ENCODE data around the gene IGSF9B.
"Not testable (repeated sequence)": the region's sequence is repeated elsewhere in the genome, so short reads cannot be mapped to it uniquely, and the experiment has no call there.

IGSF9B gene, protein sequence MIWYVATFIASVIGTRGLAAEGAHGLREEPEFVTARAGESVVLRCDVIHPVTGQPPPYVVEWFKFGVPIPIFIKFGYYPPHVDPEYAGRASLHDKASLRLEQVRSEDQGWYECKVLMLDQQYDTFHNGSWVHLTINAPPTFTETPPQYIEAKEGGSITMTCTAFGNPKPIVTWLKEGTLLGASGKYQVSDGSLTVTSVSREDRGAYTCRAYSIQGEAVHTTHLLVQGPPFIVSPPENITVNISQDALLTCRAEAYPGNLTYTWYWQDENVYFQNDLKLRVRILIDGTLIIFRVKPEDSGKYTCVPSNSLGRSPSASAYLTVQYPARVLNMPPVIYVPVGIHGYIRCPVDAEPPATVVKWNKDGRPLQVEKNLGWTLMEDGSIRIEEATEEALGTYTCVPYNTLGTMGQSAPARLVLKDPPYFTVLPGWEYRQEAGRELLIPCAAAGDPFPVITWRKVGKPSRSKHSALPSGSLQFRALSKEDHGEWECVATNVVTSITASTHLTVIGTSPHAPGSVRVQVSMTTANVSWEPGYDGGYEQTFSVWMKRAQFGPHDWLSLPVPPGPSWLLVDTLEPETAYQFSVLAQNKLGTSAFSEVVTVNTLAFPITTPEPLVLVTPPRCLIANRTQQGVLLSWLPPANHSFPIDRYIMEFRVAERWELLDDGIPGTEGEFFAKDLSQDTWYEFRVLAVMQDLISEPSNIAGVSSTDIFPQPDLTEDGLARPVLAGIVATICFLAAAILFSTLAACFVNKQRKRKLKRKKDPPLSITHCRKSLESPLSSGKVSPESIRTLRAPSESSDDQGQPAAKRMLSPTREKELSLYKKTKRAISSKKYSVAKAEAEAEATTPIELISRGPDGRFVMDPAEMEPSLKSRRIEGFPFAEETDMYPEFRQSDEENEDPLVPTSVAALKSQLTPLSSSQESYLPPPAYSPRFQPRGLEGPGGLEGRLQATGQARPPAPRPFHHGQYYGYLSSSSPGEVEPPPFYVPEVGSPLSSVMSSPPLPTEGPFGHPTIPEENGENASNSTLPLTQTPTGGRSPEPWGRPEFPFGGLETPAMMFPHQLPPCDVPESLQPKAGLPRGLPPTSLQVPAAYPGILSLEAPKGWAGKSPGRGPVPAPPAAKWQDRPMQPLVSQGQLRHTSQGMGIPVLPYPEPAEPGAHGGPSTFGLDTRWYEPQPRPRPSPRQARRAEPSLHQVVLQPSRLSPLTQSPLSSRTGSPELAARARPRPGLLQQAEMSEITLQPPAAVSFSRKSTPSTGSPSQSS (N-terminal part only)
- long read RNA-seq, donor 1, partial matches to known transcripts = 0 of 3 reads
- long read RNA-seq, donor 1, other reads (novel, unspliced or antisense) = 0 of 3 reads
- long read RNA-seq, donor 2 = 0 reads
- long read RNA-seq, donor 3, partial matches to known transcripts = 0 of 1 reads
- long read RNA-seq, donor 3, other reads (novel, unspliced or antisense) = 0 of 1 reads
- long read RNA-seq, donor 4 = 0 reads
- long read RNA-seq, donor 5, partial matches to known transcripts = 0 of 1 reads
- long read RNA-seq, donor 5, other reads (novel, unspliced or antisense) = 0 of 1 reads
- long read RNA-seq, donor 6 = 0 reads
- long read RNA-seq, donor 7 = 0 reads
- long read RNA-seq, donor 8 = 0 reads

DNA sequence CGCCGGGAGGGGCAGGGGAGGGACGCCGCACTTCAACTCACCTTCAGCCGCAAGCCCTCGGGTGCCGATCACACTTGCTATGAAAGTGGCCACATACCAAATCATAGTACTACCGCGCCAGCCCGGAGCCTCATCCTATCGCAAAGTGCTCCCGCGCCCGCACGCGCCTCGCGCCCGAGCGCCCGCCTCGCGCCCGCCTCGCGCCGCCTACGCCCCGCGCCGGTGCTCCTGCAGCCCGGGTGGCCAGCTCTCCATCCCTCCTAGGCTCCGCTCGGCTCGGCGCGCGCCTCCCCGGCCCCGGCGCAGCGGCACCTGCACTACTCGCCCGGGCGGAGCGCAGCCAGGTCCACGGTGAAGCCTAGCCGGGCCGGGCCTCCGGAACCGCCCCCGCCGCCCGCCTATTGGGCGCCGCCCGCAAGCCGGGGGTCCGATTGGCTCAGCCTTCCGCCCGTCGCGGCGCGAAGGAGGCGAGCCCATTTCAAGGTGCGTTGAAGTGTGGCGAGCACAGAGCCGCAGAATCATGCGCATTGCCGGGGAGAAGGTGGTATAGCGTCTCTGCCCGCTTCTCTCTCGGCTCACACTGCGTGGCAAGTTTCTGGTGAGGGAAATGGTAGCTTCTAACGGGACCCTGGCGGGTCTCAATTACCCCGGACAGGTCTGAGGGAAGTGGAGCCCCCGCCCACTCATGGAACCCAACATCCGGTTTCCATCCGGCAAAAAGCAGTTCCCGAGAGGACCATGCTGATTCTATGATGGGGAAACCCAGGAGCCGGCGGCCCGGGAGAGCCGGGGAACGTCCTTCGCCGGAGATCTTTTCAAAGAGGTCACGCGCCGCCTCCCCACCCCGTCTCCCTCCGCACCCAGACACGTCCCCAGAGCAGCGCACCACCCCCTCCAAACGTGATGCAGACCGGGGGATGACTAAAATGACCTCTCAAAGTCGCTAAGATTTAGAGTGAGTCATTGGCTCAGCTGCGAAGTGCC is at the start of gene IGSF9B:
IGSF9B (minus strand) TSS at position 319 of the 984 bp plus-strand sequence; CDS start at position 105, 214 bp downstream.
- peak; percentile 94 for DNase-seq

DNA sequence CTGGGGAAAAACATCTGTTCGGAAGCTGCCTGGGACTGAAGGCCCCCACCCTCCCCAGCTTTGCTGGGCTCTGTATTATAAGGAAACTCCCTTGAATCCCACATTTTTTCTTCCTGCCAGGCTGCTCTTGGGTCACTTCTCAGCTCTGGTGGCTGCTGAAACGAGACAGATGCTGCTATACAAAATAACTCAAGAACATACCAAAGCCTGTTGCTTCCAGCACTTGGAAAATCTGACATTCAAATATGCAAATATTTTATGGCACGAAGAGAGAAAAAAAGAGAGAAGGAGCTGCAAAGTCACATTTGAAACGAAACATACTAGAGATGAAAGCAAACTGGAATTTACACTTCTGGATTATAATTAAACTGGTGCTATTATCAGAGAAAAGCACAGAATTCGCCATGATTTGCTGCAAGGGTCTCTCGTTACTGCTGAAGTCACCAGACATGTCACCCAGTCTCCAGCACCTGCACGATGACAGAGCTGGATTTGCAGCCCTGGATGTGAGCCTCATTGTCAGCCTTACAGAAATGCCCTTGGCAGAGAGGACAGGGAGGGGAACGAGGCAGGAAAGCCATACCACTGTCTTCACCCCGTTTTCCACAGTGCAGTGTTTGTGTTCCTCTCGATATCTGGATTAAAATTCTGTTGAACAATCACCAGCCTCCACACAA is 47.9 kb upstream of the IGSF9B start:
- no peak for DNase-seq

DNA sequence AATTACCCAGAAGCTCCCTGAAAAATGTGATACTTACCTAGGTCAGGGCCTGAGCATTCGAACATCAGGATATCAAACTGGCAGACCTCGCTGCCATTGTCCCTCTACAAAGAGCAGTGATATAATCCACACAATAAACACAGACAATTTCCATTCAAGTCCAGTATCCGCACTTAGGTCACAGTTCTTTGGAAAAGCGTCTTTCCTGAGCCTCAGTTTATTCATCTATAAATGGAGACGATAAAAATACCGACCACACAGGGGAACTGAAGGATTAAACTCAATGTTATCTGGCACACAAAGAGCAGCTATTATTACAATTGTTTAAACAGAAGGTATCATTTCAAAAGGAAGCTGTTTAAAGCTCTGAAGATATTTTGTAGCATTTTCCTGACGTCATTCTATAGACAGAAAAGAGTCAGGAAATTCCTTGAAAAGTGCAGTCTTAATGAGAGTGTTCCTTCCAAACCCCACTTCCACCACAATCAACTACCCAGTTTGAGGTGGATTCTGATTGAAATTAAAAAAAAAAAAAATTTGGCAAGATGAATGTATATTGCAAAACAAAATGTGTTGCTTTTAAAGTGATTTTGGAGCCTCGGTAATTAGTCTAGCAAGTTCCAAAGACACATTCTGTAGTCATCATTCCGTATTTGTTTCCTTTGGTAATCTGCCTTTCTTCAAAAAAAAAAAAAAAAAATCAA is 47.2 kb upstream of the IGSF9B start:
- DNase-seq = no peak

DNA sequence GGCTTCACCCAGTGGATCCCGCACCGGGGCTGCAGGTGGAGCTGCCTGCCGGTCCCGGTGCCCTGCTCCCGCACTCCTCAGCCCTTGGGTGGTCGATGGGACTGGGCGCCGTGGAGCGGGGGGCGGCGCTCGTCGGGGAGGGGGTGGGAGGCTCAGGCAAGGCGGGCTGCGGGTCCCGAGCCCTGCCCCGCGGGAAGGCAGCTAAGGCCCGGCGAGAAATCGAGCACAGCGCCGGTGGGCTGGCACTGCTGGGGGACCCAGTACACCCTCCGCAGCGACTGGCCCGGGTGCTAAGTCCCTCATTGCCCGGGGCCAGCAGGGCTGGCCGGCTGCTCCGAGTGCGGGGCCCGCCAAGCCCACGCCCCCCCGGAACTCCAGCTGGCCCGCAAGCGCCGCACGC is 46.1 kb upstream of the IGSF9B start:
- not testable (repeated sequence) for DNase-seq

DNA sequence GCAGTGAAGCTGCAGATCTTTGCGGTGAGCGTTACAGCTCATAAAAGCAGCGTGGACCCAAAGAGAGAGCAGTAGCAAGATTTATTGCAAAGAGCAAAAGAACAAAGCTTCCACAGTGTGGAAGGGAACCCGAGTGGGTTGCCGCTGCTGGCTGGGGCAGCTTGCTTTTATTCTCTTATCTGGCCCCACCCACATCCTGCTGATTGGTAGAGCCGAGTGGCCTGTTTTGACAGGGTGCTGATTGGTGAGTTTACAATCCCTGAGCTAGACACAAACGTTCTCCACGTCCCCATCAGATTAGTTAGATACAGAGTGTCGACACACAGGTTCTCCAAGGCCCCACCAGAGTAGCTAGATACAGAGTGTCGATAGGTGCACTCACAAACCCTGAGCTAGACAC is 45.6 kb upstream of the IGSF9B start:
- DNase-seq = not testable (repeated sequence)

DNA sequence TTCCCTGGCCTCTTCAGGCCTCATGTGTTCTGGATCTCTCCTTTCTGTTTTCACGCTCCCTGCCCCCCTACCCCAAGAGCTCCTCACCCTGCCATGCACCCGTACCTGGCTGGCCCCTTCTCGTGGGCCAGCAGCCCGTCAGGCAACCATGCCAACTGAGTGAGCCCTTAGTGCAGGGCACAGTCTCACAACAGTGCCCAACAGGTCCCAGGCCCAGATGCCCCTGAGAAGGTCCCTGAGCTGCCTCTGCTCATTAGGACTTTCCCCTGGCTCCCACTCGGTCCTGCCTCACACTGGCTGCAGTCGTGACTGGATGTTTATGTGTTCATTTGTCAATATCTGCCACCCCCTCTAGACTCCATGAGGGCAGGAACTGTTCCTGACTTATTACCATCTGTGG is 44.8 kb upstream of the IGSF9B start:
- no peak for DNase-seq

DNA sequence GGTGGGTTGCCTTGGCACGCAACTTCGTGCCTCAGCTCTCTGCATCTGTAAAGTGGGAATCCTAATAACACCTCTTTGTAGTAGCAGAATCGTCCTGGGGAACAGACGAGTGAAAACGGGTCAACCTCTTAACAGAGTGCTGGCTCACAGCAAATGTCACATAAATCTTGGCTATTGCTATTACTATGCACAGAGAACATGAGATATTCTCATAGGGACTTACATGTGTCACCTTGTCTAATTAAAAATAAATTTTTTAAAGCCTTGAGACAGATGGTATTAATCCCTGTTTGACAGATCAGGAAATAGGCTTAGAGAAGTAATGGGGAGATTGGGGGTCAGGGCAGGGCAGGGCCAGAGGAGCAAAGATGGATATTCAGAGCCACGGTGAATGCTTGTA is 44.3 kb upstream of the IGSF9B start:
- no peak for DNase-seq

DNA sequence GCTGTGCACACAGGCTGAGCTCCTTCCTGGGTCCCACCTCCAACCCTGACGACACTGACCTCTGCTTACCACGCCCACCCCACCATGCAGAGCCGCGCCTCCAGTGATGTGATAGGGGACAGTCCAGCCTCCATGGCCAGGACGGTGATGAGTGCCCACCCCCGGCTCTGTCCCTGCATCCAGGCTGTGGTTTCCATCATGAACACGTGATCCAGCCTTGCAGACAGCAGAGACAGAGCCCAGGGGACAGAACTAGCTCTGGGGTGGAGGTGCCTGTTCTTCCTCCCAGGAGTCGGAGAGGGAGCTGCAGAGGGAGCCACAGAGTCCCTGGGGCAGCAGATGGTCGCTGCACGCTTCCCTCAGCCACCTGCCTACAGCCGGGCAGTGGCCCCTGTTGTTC is 42.6 kb upstream of the IGSF9B start:
- no peak for DNase-seq

DNA sequence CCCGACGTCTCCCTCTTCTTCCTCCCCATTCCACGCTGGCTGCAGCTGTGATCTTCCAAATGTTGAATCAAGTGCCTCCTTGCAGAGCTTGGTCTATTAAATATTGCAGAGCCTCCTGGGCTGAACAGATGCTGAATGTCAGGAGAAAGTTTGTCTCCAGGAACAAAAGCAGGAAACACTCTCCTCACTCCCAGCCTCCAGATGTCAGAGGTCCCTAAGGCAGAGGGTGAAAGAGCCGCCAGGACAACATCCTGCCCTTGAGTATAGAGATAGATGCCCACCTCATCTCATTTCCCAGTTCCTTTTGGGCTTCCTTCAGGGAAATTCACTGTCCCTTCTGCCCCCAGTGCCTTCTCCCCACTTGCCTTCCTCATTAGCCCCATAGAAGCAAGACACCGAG is 40.8 kb upstream of the IGSF9B start:
- no peak for DNase-seq

DNA sequence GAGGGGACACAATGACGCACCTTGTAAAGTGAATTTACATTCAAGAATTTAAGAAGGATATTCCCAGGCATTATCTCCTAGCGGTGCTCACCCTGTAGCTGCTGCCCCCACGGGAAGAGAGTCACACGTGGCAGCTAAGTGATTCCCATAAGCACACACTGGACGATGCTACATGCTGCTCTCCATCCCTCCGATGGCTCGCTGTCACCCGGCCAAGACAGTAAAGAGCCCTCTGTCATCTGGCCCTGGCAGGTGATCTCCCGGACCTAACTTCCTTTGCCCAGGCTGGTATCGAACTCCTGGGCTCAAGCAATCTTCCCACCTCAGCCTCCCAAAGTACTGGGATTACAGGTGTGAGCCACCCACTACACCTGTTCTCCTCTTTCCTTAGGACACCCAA is 39.9 kb upstream of the IGSF9B start:
- DNase-seq = no peak

DNA sequence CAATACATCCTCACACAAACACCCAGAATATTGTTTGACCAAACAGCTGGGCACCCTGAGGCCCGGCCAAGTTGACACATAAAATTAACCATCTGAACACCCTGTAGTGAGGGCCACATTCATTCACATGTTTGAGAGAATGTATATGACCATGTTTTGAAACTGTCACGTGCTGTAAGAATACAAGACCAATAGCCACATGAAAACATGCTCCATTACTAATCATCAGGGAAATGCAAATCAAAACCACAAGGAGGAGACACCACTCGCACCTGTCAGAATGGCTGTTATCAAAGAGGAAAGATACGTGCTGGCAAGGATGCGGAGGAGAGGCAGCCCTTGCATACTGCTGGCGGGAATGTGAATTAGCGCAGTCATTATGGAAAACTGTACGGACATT is 38.3 kb upstream of the IGSF9B start:
- DNase-seq = no peak

DNA sequence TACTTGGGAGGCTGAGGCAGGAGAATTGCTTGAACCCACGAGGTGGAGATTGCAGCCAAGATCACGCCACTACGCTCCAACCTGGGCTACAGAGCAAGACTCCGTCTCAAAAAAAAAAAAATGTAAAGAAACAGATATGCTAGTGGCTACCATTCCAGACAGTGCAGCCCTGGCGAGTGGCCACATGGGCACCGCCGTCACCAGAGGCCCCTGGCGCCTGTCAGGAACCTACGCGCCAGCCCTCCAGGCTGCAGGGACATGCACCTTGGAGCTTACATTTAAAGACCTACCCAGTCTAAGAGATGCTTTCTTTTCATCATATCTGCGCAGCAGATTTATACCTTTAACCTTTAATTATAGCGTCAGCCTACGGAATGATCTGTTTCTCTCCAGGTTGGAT is 37.2 kb upstream of the IGSF9B start:
- no peak for DNase-seq

DNA sequence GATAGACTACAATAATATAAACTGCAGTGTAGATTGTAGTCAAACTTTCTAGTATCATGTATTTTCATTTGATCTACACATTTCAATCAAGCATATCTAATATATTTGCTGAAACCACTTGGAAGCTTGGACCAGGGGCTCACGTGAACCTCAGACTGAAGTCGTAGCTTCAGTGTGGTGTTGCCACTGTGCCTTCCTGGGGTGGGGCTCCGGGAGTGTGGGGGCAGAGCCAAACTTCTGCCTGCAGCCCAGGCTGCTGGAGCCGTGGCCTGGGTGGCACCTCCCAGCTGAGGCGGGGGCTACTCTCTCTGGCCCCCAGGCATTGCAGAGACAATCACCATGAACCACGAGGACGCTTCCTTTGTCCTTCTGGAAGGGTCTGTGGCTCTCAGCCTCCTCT is 36.3 kb upstream of the IGSF9B start:
- DNase-seq = no peak

DNA sequence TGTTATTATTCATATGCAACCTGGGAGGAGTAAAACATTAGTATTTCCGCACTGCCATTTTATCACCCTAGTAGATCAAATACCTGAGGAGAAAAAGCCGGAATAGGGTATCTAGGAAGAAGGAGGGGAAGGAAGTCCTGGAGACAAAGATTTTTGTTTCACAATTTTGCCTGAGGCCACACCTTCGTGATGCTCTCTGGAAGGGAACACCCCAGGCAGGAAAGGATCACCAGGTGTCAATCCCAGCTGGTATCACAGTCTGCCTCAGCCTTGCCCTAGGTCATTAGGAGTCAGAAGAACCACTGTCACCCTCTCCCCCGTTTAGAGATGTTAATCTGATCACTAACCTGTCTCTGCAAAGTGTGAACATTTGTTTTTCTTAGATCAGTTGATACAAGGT is 35.4 kb upstream of the IGSF9B start:
- DNase-seq = no peak

DNA sequence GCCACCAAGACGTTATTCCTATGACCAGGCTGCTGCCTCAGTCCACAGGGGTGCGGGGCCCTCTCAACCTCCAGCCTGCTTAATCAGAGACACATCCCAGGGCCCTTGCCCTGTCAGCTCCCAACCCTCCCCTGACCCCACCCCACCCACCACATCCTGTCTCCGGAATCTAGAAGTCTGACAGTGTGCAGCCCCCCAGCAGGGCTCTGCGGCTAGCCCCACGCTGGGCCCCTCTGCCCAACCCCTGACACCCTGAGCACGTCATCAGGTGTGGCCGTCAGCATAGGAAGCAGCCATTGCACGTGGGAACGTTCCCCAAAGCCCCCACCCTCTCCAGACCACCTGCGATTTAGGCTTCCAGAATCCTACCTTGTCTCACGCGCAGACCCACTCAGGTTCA is 34.3 kb upstream of the IGSF9B start:
- DNase-seq = no peak

DNA sequence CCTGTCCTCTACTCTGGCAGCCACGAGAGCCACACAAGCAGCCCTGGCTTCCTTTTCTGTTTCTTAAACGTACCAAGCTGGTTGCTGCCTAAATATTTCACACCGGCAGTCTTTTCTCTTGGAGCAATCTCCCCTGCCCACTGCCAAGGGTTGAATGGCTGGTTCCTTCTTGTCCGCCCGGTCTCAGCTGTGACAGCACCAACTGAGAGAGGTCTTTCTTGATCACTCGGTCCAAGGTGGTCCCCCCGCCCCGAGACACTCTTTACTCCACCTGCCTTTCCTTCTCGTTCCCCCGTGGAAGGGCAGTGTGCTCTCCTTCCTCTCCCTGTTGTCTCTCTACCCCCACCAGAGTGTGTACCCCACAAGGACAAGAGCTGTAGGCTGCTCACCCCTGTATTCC is 33.7 kb upstream of the IGSF9B start:
- DNase-seq = no peak

DNA sequence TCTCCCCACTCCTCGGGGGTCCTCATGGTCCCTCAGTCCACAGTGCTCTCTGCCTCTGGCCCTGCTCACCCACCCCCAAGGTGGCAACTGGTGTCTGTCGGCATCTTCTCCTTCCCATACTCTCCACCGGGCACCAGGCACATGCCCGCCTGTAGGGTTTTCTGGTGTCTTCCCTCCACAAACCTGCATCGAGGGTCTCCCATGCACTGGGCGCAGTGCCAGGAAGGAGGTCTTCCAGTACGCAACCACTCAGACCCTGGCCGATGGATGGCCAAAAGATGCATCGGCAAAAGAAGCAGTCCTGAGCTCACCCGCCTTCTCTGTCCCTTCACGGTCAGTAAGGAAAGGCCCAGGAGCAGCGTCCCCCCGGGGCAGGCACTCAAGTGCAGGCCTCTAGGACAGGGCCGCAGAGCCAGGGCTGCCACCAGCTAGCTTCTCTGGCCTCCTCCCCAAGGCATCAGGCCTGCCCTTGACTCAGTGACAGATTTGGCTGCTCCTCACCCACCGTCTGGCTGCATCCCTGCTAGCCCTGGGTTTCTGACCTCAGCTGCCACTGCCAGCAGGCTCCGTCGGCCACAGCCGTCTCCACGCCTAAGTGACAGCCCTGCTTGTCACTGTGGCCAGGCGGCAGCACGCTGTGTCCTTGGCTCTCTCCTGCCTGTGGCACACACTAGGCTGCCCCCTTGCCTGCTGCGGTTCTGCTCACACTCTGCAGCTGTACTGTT is 32.1 kb upstream of the IGSF9B start:
- no peak for DNase-seq

DNA sequence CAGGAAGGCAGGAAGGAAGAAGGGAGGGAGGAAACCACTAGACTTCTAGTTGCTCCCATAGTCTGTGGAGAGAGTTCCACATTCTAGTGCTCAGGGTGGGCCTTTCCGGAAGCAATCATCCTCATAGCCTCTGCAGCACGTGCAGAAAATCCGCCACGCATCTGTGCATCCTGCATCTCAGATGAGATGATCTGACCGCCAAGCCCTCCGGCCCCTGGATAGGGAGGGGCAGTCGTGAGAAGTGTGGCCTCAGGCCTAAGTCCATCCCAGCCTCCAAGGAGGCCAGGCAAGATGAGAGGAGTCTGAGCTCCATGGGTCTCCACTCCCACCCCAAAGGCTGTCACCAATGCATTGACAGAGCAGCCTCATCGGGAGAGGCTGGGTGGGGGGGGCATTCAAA is 30.4 kb upstream of the IGSF9B start:
- DNase-seq = no peak
